GDM1 (cell line): Measurements from ENCODE around the gene RPLP2.

ENCODE experiments used
- DNase-seq: peaks from one replicate; lab custom pipeline; 2025; lab: John Stamatoyannopoulos, UW

Gene RPLP2

GRCh38 chr11:773830-774229 is 35.9 kb upstream of the RPLP2 start:
- no peak for DNase-seq

- DNase-seq = no peak
Observed at GRCh38 chr11:774873-775592, 34.7 kb upstream of the RPLP2 start.

GRCh38 chr11:776263-776560 is 33.6 kb upstream of the RPLP2 start:
- no peak for DNase-seq

- DNase-seq = peak; percentile 42
Observed at GRCh38 chr11:776561-777287, 33.0 kb upstream of the RPLP2 start.

GRCh38 chr11:777288-778255 is 32.2 kb upstream of the RPLP2 start, which contains the start of gene GATD1:
Gene GATD1, minus strand, starts transcription at chr11:777487. Its CDS starts 25 bp downstream, at chr11:777462.
- peak; percentile 82 for DNase-seq

DNA sequence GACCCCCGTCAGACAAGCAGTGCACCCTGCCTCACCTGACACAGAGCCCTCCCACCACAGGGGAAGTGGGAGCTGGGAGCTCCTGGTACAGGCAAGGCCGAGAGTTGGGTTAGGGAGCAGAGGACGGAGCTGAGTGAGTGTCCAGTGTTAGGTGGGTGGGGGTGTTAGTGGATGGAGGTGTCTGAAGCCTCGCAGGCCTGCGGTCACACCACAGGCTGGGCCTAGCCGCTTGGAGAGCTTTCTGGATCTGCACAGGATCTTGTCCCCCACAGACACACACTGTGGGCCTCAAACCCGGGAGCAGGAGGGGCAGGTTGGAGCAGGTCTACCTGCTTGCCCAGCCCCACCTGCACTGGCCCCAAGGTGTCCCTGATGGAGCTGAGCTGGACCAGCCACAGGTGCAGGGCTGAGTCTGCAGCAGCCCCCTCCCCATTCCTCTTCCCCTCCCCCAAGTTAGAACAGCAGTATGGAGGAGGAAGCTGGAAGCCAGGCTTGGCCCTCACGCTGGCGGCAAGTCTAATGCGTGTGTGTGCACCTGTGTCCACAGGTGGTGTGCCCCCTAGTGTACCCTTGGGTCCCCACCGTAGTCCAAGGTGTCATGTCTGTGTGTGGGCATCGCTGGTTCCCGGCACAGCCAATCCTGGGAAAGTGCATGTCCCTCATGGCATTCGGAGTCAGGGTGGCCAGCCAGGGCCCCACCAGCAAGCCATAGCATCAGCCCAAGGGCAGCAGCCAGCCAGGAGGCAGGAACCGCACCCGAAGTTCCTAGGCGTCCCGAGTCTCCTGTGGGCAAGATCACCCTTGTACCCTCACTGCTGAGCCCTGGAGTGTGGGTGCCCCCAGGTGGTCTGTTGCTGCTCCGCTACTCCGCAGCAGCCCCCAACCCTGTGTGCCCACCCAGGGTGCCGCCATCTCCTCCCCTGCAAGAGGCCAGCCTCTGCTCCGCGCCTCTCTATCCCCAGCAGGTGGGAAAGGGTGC is 30.5 kb upstream of the RPLP2 start:
- no peak for DNase-seq

- no peak for DNase-seq
Observed at GRCh38 chr11:779955-780532, 29.7 kb upstream of the RPLP2 start.

GRCh38 chr11:782264-783174 is 27.2 kb upstream of the RPLP2 start:
- DNase-seq = no peak

DNA sequence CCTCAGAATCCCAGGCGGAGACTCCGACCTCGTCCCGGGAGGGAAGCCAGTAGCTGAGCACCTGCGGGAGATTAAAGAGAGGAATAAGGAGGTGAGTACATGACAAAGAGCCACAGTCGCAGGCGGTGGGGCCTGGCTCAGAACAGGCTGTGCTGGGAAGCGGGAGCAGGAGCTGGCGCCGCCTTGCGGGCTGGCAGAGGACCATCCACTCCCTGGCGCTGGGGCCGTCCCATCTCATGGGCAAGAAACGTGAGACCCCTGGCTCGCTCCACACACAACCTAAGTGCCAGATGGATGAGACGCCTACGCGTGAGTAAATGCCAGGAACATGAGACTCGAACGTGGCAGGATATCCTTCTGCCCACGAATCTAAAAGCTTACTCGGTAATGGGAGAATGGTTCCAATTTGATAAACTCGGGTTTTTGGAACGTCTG is 26.2 kb upstream of the RPLP2 start:
- no peak for DNase-seq

DNA sequence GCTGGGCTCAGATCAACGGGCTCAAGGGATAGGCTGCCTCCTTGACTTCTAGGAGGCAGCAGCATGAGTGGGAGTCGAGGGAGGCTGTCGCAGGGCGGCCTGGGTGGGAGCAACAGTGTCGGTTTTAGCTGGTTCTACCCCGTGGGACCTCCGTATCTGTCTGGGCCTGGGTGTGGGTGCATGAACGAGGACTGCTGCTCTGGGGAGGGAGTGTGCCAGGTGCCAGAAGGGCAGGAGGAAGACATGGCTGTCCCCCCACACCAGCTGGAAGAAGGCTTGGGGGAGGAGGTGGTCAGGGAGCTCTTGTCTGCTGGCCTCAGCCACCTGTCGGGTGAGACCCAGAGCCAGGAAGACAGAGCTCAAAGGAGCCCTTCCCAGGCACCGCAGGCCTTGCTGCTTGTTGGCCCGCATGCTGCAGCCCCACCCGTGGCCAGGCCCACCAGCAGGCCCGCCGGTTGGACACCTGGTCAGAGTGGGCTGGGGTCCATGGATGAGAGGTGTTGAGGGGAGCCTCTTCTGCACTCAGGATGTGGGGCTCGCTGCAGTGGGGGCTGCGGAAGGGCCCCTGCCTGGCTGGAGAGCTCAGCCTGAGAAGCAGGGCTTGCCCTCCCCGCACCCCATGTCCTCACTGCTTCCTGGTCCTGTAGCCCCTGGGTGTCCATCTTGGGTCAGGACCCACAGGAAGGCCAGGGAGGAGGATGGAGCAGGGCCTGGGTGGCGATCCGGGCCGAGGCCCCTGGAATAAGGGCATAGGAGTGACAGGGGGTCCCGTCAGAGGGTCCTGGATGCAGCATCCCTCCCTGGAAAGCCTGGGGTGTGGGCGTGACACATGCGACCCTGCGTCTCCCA is 23.3 kb upstream of the RPLP2 start:
- no peak for DNase-seq

- no peak for DNase-seq
Observed at GRCh38 chr11:787084-787675, 22.6 kb upstream of the RPLP2 start.

DNA sequence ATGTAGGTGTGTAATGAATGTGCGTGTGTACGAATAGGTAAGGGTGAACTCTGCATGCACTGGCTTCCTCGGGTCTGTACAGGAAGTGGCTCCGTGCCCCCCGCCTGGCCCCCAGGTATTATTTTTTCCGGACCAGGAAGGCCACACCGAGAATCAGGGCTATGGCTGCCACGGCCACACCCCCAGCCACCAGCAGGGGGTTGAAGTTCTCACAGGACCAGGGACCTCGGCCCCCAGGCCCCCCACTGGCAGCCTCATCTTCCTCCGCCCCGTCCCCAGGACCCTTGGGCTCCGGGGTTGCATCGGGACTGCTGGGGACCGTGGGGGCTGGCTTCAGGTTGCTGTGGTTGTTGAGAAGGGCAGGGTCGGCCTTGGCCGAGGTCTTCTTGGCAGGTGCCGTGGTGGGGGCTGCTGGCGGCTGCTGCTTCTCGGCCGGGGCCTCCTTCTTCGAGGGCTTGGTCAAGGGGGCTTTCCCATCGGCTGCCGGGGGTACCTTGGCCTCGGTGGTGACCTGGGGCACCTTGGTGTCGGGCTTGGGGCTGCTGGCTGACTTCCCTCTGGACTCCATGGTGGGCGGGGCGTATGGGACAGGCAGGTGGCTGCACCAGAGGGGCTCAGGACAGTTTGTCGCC is 21.6 kb upstream of the RPLP2 start:
- no peak for DNase-seq

- DNase-seq = no peak
Observed at GRCh38 chr11:788953-789940, 20.5 kb upstream of the RPLP2 start.

- no peak for DNase-seq
Observed at GRCh38 chr11:789943-790342, 19.8 kb upstream of the RPLP2 start, which contains the start of gene CEND1. Gene CEND1, minus strand, starts transcription at chr11:790090. Its CDS starts 1,514 bp downstream, at chr11:788576.

DNA sequence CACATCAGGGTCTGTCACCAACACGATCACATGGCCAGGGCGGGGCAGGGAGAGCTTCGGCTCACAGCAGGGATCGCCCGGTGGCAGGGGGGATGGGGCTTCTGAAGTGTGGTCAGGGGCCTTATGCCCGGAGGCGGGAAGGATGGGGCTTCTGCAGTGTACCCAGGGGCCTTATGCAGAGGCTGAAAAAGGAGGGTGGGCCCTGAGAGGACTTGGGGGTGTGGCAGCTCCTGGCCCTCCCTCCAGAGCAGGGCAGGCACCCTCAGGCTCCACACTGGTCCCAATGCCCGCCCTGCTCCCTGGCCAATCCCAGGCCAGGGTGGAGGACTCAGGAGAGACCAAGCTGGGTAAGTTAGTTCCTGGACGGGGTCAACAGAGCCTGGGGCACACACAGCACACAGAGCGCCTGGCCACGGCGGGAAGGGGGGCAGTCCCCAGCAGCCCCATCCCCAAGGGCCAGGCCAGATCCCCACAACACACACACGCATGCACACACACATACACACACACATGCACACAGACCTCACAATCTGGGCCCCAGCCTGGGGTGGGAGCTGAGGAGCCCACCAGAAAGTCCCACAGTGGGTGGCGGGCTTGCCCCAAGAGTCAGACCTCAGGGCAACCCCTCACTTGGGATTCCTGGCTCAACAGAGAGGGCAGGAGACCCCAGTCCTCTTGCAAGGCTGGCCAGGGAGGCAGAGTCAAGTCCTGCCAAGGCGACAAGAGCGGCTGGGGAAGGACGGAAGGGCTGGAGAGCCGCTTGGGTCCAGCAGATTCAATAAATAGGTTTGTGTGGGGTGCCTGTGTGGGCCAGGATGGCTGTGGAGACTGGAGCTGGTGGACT is 18.8 kb upstream of the RPLP2 start:
- DNase-seq = no peak
